Measurements from ENCODE around the gene TROAP.

Gene TROAP

DNA sequence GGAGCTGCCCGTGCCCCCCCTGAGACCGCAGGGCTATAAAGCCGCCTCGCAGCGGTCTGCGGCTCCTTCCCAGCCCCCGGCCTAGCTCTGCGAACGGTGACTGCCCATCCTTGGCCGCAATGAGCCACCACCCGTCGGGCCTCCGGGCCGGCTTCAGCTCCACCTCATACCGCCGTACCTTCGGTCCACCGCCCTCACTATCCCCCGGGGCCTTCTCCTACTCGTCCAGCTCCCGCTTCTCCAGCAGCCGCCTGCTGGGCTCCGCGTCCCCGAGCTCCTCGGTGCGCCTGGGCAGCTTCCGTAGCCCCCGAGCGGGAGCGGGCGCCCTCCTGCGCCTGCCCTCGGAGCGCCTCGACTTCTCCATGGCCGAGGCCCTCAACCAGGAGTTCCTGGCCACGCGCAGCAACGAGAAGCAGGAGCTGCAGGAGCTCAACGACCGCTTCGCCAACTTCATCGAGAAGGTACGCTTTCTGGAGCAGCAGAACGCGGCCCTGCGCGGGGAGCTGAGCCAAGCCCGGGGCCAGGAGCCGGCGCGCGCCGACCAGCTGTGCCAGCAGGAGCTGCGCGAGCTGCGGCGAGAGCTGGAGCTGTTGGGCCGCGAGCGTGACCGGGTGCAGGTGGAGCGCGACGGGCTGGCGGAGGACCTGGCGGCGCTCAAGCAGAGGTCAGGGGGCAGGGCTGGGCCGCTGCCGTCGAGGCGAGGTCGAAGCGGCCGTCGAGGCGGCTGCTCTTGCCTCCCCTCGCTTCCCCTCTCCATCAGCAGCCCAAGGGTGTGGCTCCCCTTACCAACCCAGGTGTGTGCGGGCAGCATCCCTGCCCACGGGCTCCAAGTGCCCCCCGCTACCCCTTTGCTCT, 27.7 kb upstream of the TROAP start, which contains the start of gene PRPH:
Gene PRPH, plus strand, starts transcription at position 66 of the 855 bp plus-strand sequence. Its CDS starts 54 bp downstream, at position 120.
- Histone ChIP-seq H3K9me3 (ENCODE audit: control insufficient read depth in 1 of 2, low read length in 2 of 2) (no peaks in the 10 kb centered on the region), H3K36me3 (ENCODE audit: control insufficient read depth in 1 of 2, insufficient read depth in 2 of 2, low read length in 2 of 2) (no peaks in the 10 kb centered on the region), H3K27ac (ENCODE audit: low read depth, low read length) (no peak within 1 kb of the TSS), H3K27me3 (ENCODE audit: control insufficient read depth in 1 of 2, insufficient read depth in 2 of 2, low read length in 2 of 2) (peaks cover 41 to 47% of the 10 kb centered on the region in 2 donors), H3K9ac (ENCODE audit: low read depth in 1 of 2, low read length in 2 of 2) (no peak within 1 kb of the TSS), H3K4me1 (ENCODE audit: control insufficient read depth in 1 of 2, insufficient read depth in 2 of 2, low read length in 2 of 2) (peaks cover 27 to 31% of the 10 kb centered on the region in 2 donors), H3K4me3 (ENCODE audit: low read depth in 1 of 2, low read length in 2 of 2) (peak within 1 kb of the TSS in 1 of 2 donors; percentile 12)

DNA sequence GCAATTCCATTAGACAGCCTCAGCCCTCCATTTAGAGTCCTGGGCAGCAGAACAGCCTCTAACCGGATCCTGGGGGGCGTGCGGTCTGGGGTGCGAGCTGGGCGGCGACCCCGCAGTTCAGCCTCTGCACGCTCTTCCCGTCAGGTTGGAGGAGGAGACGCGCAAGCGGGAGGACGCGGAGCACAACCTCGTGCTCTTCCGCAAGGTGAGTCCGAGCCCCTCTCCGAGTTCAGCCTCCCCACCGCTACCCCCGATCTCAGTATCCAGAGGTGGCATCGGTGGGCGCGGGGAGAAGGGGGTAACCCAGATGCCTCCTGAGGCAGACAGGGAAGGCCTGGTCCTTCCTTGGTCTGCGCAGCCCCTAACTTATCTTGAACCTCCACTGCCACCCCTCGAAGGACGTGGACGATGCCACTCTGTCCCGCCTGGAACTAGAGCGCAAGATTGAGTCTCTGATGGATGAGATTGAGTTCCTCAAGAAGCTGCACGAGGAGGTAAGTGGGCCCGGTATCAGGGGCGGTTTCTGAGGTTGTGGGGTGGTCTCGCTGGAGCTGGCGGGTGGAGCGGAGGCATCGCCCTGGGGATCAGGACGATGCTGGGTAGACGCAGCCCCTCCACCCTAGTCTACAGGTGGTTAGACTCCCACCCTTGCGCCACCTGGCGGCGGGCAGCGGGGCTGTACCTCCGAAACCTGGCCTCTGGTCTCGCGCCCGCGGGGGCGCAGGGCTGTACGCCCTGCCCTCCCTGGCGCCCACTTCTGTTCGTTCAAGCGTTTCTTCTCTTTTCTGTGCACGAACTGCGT, 26.8 kb upstream of the TROAP start:
- Histone ChIP-seq H3K9me3 (ENCODE audit: control insufficient read depth in 1 of 2, low read length in 2 of 2) (no peaks in the 10 kb centered on the region), H3K4me3 (ENCODE audit: low read depth in 1 of 2, low read length in 2 of 2) (peak overlapping the region; percentile 57 to 58), H3K27me3 (ENCODE audit: control insufficient read depth in 1 of 2, insufficient read depth in 2 of 2, low read length in 2 of 2) (peaks cover 41 to 47% of the 10 kb centered on the region in 2 donors), H3K27ac (ENCODE audit: low read depth, low read length) (no peak overlapping the region), H3K4me1 (ENCODE audit: control insufficient read depth in 1 of 2, insufficient read depth in 2 of 2, low read length in 2 of 2) (peaks cover 27 to 31% of the 10 kb centered on the region in 2 donors), H3K9ac (ENCODE audit: low read depth in 1 of 2, low read length in 2 of 2) (peak overlapping the region in 1 of 2 donors; percentile 25), H3K36me3 (ENCODE audit: control insufficient read depth in 1 of 2, insufficient read depth in 2 of 2, low read length in 2 of 2) (no peaks in the 10 kb centered on the region)

DNA sequence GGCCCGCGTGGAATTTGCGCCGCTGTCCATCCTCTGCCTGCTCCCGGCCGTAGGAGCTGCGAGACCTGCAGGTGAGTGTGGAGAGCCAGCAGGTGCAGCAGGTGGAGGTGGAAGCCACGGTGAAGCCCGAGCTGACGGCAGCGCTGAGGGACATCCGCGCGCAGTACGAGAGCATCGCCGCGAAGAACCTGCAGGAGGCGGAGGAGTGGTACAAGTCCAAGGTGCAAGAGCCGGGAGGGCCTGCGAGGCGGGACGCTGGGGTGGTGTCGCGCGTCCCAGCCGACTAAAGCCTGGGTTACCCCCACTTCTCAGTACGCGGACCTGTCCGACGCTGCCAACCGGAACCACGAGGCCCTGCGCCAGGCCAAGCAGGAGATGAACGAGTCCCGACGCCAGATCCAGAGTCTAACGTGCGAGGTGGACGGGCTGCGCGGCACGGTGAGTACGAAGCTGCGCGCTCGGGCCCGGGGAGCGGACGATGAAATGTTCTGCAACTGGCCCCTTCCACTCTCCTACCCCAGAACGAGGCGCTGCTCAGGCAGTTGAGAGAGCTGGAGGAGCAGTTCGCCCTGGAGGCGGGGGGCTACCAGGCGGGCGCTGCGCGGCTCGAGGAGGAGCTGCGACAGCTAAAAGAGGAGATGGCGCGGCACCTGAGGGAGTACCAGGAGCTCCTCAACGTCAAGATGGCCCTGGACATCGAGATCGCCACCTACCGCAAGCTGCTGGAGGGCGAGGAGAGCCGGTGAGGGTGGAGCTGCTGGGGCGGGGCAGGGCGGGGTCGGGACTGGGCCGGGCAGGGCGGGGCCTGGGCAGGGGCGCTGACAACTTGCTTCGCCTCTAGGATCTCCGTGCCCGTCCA, 26.0 kb upstream of the TROAP start:
- no peak overlapping the region for H3K27ac ChIP-seq (ENCODE audit: low read depth, low read length)
- H3K4me1 ChIP-seq (ENCODE audit: control insufficient read depth in 1 of 2, insufficient read depth in 2 of 2, low read length in 2 of 2) = peaks cover 27 to 31% of the 10 kb centered on the region in 2 donors
- no peaks in the 10 kb centered on the region for H3K36me3 ChIP-seq (ENCODE audit: control insufficient read depth in 1 of 2, insufficient read depth in 2 of 2, low read length in 2 of 2)
- no peaks in the 10 kb centered on the region for H3K9me3 ChIP-seq (ENCODE audit: control insufficient read depth in 1 of 2, low read length in 2 of 2)
- H3K4me3 ChIP-seq (ENCODE audit: low read depth in 1 of 2, low read length in 2 of 2) = peak overlapping the region; percentile 57 to 58
- peaks cover 41 to 47% of the 10 kb centered on the region in 2 donors for H3K27me3 ChIP-seq (ENCODE audit: control insufficient read depth in 1 of 2, insufficient read depth in 2 of 2, low read length in 2 of 2)
- H3K9ac ChIP-seq (ENCODE audit: low read depth in 1 of 2, low read length in 2 of 2) = peak overlapping the region in 1 of 2 donors; percentile 25

DNA sequence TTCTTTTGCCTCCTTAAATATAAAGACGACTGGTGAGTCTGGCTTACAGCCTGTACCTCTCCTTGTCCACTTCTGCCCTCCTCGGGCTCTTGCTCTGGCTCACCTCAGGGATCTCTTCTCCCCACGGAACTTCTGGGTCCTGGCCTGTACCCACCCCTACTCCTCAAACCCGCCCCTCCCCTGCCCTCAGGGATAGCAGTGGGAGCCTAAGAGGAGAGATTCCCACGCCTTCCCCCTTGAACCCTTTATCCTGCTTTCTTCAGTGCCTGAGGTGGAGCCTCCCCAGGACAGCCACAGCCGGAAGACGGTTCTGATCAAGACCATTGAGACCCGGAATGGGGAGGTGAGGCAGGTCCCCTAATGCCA, 25.4 kb upstream of the TROAP start:
- Histone ChIP-seq H3K27me3 (ENCODE audit: control insufficient read depth in 1 of 2, insufficient read depth in 2 of 2, low read length in 2 of 2) (peaks cover 41 to 48% of the 10 kb centered on the region in 2 donors), H3K4me1 (ENCODE audit: control insufficient read depth in 1 of 2, insufficient read depth in 2 of 2, low read length in 2 of 2) (peaks cover 22 to 31% of the 10 kb centered on the region in 2 donors), H3K36me3 (ENCODE audit: control insufficient read depth in 1 of 2, insufficient read depth in 2 of 2, low read length in 2 of 2) (no peaks in the 10 kb centered on the region), H3K9me3 (ENCODE audit: control insufficient read depth in 1 of 2, low read length in 2 of 2) (no peaks in the 10 kb centered on the region), H3K9ac (ENCODE audit: low read depth in 1 of 2, low read length in 2 of 2) (no peak overlapping the region), H3K4me3 (ENCODE audit: low read depth in 1 of 2, low read length in 2 of 2) (peak overlapping the region in 1 of 2 donors; percentile 12), H3K27ac (ENCODE audit: low read depth, low read length) (no peak overlapping the region)

DNA sequence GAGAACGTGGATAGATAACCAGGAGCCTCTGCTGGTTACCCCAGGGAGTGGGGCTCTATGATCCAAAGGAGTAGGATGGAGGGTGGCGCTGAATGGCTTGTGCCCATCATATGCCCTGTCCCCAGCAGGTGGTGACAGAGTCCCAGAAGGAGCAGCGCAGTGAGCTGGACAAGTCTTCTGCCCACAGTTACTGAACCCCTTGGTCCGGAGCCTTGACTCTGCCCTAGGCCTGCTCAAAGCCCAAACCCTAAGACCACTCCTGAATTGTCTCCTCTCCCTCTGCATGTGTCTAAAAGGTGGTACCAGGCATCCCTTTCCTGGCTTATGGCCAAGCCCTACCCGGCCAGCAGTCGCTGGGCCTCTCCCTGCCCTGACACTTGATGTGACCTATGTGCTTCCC, 24.9 kb upstream of the TROAP start:
- Histone ChIP-seq H3K27ac (ENCODE audit: low read depth, low read length) (no peak overlapping the region), H3K36me3 (ENCODE audit: control insufficient read depth in 1 of 2, insufficient read depth in 2 of 2, low read length in 2 of 2) (no peaks in the 10 kb centered on the region), H3K27me3 (ENCODE audit: control insufficient read depth in 1 of 2, insufficient read depth in 2 of 2, low read length in 2 of 2) (peaks cover 41 to 52% of the 10 kb centered on the region in 2 donors)

DNA sequence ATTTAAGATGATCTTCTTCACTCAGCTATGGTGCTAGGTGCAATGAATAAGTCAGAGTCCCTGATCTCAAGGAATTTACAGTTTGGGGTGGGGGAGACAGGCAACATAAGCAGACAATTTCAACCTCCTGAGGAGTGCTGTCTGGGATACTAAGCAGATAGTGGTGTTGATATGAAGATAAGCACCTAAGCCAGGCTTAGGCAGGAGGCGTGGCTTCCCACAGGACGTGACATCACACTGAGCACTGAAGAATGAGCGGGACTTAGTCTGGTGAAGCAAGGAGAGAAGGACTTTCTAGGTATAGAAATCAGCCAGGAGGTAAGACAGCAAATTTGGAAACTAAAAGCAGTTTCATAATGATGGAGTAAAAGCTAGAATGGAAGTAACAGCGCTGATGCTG, 21.3 kb upstream of the TROAP start:
- Histone ChIP-seq H3K27ac (ENCODE audit: low read depth, low read length) (no peak overlapping the region), H3K4me3 (ENCODE audit: low read depth in 1 of 2, low read length in 2 of 2) (no peak overlapping the region), H3K9ac (ENCODE audit: low read depth in 1 of 2, low read length in 2 of 2) (no peak overlapping the region), H3K36me3 (ENCODE audit: control insufficient read depth in 1 of 2, insufficient read depth in 2 of 2, low read length in 2 of 2) (no peaks in the 10 kb centered on the region), H3K27me3 (ENCODE audit: control insufficient read depth in 1 of 2, insufficient read depth in 2 of 2, low read length in 2 of 2) (peaks cover 17 to 24% of the 10 kb centered on the region in 2 donors), H3K4me1 (ENCODE audit: control insufficient read depth in 1 of 2, insufficient read depth in 2 of 2, low read length in 2 of 2) (peaks cover 9 to 15% of the 10 kb centered on the region in 2 donors), H3K9me3 (ENCODE audit: control insufficient read depth in 1 of 2, low read length in 2 of 2) (no peaks in the 10 kb centered on the region)

More for the DNA sequence above, 24.9 kb upstream of the TROAP start:
- Histone ChIP-seq H3K9ac (ENCODE audit: low read depth in 1 of 2, low read length in 2 of 2) (no peak overlapping the region), H3K9me3 (ENCODE audit: control insufficient read depth in 1 of 2, low read length in 2 of 2) (no peaks in the 10 kb centered on the region), H3K4me1 (ENCODE audit: control insufficient read depth in 1 of 2, insufficient read depth in 2 of 2, low read length in 2 of 2) (peaks cover 17 to 27% of the 10 kb centered on the region in 2 donors), H3K4me3 (ENCODE audit: low read depth in 1 of 2, low read length in 2 of 2) (no peak overlapping the region)

DNA sequence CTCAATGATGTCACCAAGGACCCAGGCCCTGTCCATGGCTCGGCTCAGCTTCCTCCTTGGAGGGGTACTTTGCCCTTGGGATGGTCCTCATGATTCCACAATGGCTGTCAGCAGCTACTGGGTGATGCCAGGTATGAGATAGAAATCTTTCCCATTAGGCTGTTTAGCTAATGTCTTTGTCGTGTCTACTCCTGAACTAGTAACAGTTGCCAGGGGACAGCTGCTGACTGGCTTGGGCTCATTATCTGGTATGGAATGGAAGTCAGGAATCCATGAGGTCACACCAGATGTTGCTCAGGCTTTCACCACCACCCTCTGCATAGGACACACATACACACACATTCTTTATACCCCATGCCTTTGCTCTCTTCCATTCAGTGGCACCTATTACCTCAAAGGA, 18.9 kb upstream of the TROAP start:
- H3K27ac ChIP-seq (ENCODE audit: low read depth, low read length) = no peak overlapping the region
- H3K9ac ChIP-seq (ENCODE audit: low read depth in 1 of 2, low read length in 2 of 2) = no peak overlapping the region
- no peaks in the 10 kb centered on the region for H3K36me3 ChIP-seq (ENCODE audit: control insufficient read depth in 1 of 2, insufficient read depth in 2 of 2, low read length in 2 of 2)
- no peaks in the 10 kb centered on the region for H3K9me3 ChIP-seq (ENCODE audit: control insufficient read depth in 1 of 2, low read length in 2 of 2)
- H3K4me3 ChIP-seq (ENCODE audit: low read depth in 1 of 2, low read length in 2 of 2) = no peak overlapping the region
- peaks cover 0 to 5% of the 10 kb centered on the region in 2 donors for H3K27me3 ChIP-seq (ENCODE audit: control insufficient read depth in 1 of 2, insufficient read depth in 2 of 2, low read length in 2 of 2)
- peaks cover 0 to 4% of the 10 kb centered on the region in 2 donors for H3K4me1 ChIP-seq (ENCODE audit: control insufficient read depth in 1 of 2, insufficient read depth in 2 of 2, low read length in 2 of 2)

DNA sequence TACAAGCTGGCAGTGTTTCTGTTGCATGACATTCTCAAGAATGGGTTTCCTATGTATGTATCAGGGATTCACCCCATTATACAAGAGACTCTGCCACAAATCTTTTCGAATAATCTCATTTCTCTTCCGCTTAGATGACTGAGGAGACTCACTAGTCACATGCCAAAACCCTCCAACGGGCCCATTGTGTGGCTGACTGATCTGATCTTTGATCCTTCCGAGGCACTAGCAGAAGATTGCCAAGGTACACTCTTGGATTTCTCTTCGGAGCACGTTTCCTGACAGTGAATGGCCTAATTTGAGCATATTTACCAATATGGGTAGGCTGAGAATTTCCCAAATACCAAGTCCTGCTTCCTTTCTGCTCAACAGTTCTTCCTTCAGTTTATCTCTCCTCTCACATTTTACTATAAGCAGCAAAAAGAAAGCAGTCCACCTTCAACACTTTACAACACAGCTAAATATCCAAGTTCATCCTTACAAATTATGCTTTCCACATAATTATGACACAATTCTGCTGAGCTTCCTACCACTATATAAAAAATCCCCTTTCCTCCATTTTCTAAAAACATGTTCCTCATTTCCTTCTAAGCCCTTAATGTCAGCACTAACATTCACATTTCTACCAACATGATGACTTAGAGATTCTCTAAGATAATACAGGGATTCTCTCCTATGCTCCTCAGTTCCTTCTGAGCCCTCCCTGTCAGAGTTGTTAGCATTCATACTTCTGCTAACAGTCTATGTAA, 17.1 kb upstream of the TROAP start:
- peaks cover 0 to 4% of the 10 kb centered on the region in 2 donors for H3K4me1 ChIP-seq (ENCODE audit: control insufficient read depth in 1 of 2, insufficient read depth in 2 of 2, low read length in 2 of 2)
- H3K4me3 ChIP-seq (ENCODE audit: low read depth in 1 of 2, low read length in 2 of 2) = no peak overlapping the region
- no peak overlapping the region for H3K27ac ChIP-seq (ENCODE audit: low read depth, low read length)
- no peaks in the 10 kb centered on the region for H3K9me3 ChIP-seq (ENCODE audit: control insufficient read depth in 1 of 2, low read length in 2 of 2)
- no peak overlapping the region for H3K9ac ChIP-seq (ENCODE audit: low read depth in 1 of 2, low read length in 2 of 2)
- peaks cover 0 to 5% of the 10 kb centered on the region in 2 donors for H3K27me3 ChIP-seq (ENCODE audit: control insufficient read depth in 1 of 2, insufficient read depth in 2 of 2, low read length in 2 of 2)
- no peaks in the 10 kb centered on the region for H3K36me3 ChIP-seq (ENCODE audit: control insufficient read depth in 1 of 2, insufficient read depth in 2 of 2, low read length in 2 of 2)

DNA sequence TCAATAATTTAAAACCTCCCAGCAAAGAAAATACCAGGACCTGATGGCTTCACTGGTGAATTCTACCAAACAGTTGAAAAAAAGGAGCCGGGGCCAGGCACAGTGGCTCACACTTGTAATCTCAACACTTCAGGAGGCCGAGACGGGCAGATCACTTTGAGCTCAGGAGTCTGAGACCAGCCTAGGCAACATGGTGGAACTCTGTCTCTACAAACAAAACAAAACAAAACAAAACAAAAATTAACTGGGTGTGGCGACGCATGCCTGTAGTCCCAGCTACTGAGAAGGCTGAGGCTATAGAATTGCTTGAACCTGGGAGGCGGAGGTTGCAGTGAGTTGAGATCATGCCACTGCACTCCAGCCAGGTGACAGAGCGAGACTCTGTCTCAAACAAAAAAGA, 13.7 kb upstream of the TROAP start:
- Histone ChIP-seq H3K4me3 (ENCODE audit: low read depth in 1 of 2, low read length in 2 of 2) (no peak overlapping the region), H3K27ac (ENCODE audit: low read depth, low read length) (no peak overlapping the region), H3K27me3 (ENCODE audit: control insufficient read depth in 1 of 2, insufficient read depth in 2 of 2, low read length in 2 of 2) (no peaks in the 10 kb centered on the region), H3K4me1 (ENCODE audit: control insufficient read depth in 1 of 2, insufficient read depth in 2 of 2, low read length in 2 of 2) (peaks cover 0 to 4% of the 10 kb centered on the region in 2 donors), H3K36me3 (ENCODE audit: control insufficient read depth in 1 of 2, insufficient read depth in 2 of 2, low read length in 2 of 2) (no peaks in the 10 kb centered on the region), H3K9me3 (ENCODE audit: control insufficient read depth in 1 of 2, low read length in 2 of 2) (no peaks in the 10 kb centered on the region), H3K9ac (ENCODE audit: low read depth in 1 of 2, low read length in 2 of 2) (no peak overlapping the region)

Data from duodenal mucosa (tissue), 2 donors.